Measurements from ENCODE around the gene SMIM41. TPM values are rescaled to one million over a fixed set of nuclear protein-coding genes. Genes with fewer than 3 reads are reported as not detected.

The SMIM41 gene
- total RNA-seq, 1 donor from 2014 or later = 0.16 TPM

DNA sequence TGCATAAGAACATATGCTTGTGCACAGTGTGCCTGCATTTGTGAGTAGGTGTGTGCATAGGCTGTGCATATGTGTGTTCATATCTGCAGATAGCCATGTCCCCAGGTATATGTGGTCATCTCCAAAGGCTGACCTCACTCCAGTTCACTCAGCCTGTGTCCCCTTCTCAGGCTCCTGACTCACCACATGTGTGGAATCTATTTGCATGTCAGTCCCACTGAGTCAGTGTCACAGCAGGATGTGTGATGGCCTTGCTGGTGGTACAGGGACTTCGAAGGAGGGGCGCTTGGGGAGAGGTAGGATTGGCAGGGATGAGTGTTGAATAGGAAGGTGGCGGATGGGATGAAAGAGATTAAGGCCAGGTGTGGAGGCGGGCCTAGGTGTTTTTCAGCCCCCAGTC is 76.8 kb downstream of the SMIM41 start:
- H3K27ac Mint-ChIP-seq = no peak overlapping the region
- no peak overlapping the region for H3K4me3 Mint-ChIP-seq
- H3K36me3 Mint-ChIP-seq = no peaks in the 10 kb centered on the region
- peaks cover 4% of the 10 kb centered on the region for H3K9me3 Mint-ChIP-seq
- no peaks in the 10 kb centered on the region for H3K27me3 Mint-ChIP-seq (ENCODE audit: low read depth)
- DNase-seq (ENCODE audit: low spot score in 2 of 2, unreplicated experiment in 2 of 2) = no peak
- TF ChIP-seq CTCF (IDR thresholded peaks at IDR 0.05; ENCODE audit: unreplicated experiment) = no peak
- H3K4me1 Mint-ChIP-seq = peaks cover 7% of the 10 kb centered on the region

- no peak overlapping the region for H3K4me3 Mint-ChIP-seq
- H3K27me3 Mint-ChIP-seq (ENCODE audit: low read depth) = no peaks in the 10 kb centered on the region
- no peak overlapping the region for H3K27ac Mint-ChIP-seq
- peaks cover 4% of the 10 kb centered on the region for H3K9me3 Mint-ChIP-seq
- peaks cover 4% of the 10 kb centered on the region for H3K4me1 Mint-ChIP-seq
- H3K36me3 Mint-ChIP-seq = no peaks in the 10 kb centered on the region
- peak; percentile 92 for TF ChIP-seq CTCF (IDR thresholded peaks at IDR 0.05; ENCODE audit: unreplicated experiment)
- peak; percentile 65 to 93 for DNase-seq (ENCODE audit: low spot score in 2 of 2, unreplicated experiment in 2 of 2)
Observed at GRCh38 chr12:52156757-52157565, 77.5 kb downstream of the SMIM41 start.

GRCh38 chr12:52157566-52158150 is 78.2 kb downstream of the SMIM41 start:
- Mint-ChIP-seq H3K9me3 (peaks cover 4% of the 10 kb centered on the region), H3K4me3 (no peak overlapping the region), H3K27ac (no peak overlapping the region), H3K4me1 (peaks cover 3% of the 10 kb centered on the region), H3K36me3 (no peaks in the 10 kb centered on the region), H3K27me3 (ENCODE audit: low read depth) (no peaks in the 10 kb centered on the region)
- TF ChIP-seq CTCF (IDR thresholded peaks at IDR 0.05; ENCODE audit: unreplicated experiment) = no peak
- no peak for DNase-seq (ENCODE audit: low spot score in 2 of 2, unreplicated experiment in 2 of 2)

Other genes with a start within 250 kb of the SMIM41 start
- 4.8 to 5.2 TPM (median 5.2 TPM) in 3 replicates for gene FIGNL2, start 231.0 kb upstream of the SMIM41 start, total RNA-seq
- 0.18 to 0.27 TPM (median 0.22 TPM) in 3 replicates for gene ANKRD33, start 191.6 kb upstream of the SMIM41 start, total RNA-seq
- gene ACVRL1, start 172.2 kb upstream of the SMIM41 start, total RNA-seq = 0.16 TPM in 1 of 3 replicates, not detected in the others
- gene ACVR1B, start 128.0 kb upstream of the SMIM41 start, total RNA-seq = 31.2 to 31.3 TPM (median 31.2 TPM) in 3 replicates
- gene TAMALIN, start 72.8 kb upstream of the SMIM41 start, total RNA-seq = 20.3 to 24.3 TPM (median 22.0 TPM) in 3 replicates
- gene NR4A1, start 28.3 kb upstream of the SMIM41 start, total RNA-seq = 138 to 141 TPM (median 141 TPM) in 3 replicates
- gene ATG101, start 9.7 kb upstream of the SMIM41 start, total RNA-seq = 29.4 to 32.8 TPM (median 32.6 TPM) in 3 replicates
- gene KRT80, start 112.3 kb downstream of the SMIM41 start, total RNA-seq = 2.7 to 3.0 TPM (median 3.0 TPM) in 3 replicates
- 85.5 to 90.3 TPM (median 86.6 TPM) in 3 replicates for gene KRT7, start 153.5 kb downstream of the SMIM41 start, total RNA-seq
- 0.16 TPM in 1 of 3 replicates, not detected in the others for gene KRT86, start 194.9 kb downstream of the SMIM41 start, total RNA-seq
- gene KRT81, start 211.8 kb downstream of the SMIM41 start, total RNA-seq = 0.16 TPM in 1 of 3 replicates, not detected in the others
- gene KRT83, start 241.7 kb downstream of the SMIM41 start, total RNA-seq = not detected in 3 replicates

Data from mesothelial cell of epicardium (in vitro differentiated cells).